HEK293T (cell line): ENCODE measurements around the gene ANO9.

Experiments
- BHLHE40 ChIP-seq: fragments of 450-650 bp; IDR thresholded peaks from 2 replicates; pipeline ENCODE4 v1.6.1; 2016; ENCODE audit warnings: mild to moderate bottlenecking, moderate library complexity, borderline replicate concordance
- CTBP1 ChIP-seq: fragments of 450-650 bp; IDR thresholded peaks from 2 replicates; pipeline ENCODE4 v1.6.1; 2016; ENCODE audit warnings: borderline replicate concordance
- FOXA1 ChIP-seq: fragments of 450-650 bp; IDR thresholded peaks from 2 replicates; pipeline ENCODE4 v1.6.1; 2016; ENCODE audit warnings: mild to moderate bottlenecking
- FOXK2 ChIP-seq: fragments of 450-650 bp; IDR thresholded peaks from 2 replicates; pipeline ENCODE4 v1.6.1; 2016; ENCODE audit warnings: mild to moderate bottlenecking
- FOXM1 ChIP-seq: fragments of 450-650 bp; IDR thresholded peaks from 2 replicates; pipeline ENCODE4 v1.6.1; 2017; ENCODE audit warnings: mild to moderate bottlenecking, borderline replicate concordance
- HDGF ChIP-seq: fragments of 450-650 bp; IDR thresholded peaks from 2 replicates; pipeline ENCODE4 v1.6.1; 2017; ENCODE audit warnings: antibody characterized with exemption, borderline replicate concordance
- L3MBTL2 ChIP-seq: fragments of 450-650 bp; conservative IDR thresholded peaks from 2 replicates; pipeline ENCODE4 v1.6.1; 2016; ENCODE audit warnings: mild to moderate bottlenecking
- LEF1 ChIP-seq: fragments of 450-650 bp; IDR thresholded peaks from 2 replicates; pipeline ENCODE4 v1.6.1; 2017; ENCODE audit warnings: mild to moderate bottlenecking, borderline replicate concordance
- NFRKB ChIP-seq: fragments of 450-650 bp; IDR thresholded peaks from 2 replicates; pipeline ENCODE4 v1.6.1; 2016; ENCODE audit warnings: mild to moderate bottlenecking, moderate library complexity
- SP1 ChIP-seq: fragments of 450-650 bp; IDR thresholded peaks from 2 replicates; pipeline ENCODE4 v1.6.1; 2017
- TARDBP ChIP-seq: fragments of 450-650 bp; IDR thresholded peaks from 2 replicates; pipeline ENCODE4 v1.6.1; 2016
- ZNF384 ChIP-seq: fragments of 450-650 bp; IDR thresholded peaks from 2 replicates; pipeline ENCODE4 v1.6.1; 2016

DNA sequence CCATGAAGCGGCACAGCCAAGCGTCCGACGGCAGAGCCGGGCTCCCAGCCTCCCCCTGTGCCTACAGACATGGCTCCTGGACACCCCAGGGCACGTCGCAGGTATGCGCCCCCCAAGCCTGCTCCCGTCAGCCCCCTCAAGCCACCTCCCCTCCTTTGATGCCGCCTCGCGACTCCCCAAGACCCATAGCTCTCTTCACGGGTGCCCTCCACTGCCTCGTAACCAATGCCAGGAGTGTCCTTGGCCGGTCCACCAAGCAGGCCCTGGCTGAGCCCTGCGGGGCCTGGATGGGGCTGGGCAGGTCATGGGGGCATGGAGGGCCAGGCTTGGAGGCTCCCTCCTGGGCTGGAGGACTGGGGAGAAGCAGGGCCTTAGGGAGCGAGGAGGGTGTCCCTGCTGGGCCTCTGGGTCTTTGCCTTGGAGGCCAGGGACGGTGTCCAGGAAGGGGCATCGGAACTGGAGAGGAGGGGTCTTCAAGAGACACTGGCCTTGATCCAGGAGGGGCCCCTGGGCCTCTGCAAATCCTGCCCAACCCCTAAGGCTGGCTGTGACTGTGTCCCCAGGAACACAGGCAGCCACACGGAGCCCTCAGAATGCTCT lies 9.2 kb downstream of the ANO9 start:
- TF ChIP-seq ZNF384 = no peak
- no peak for TF ChIP-seq HDGF
- no peak for TF ChIP-seq LEF1
- no peak for TF ChIP-seq SP1
- no peak for TF ChIP-seq FOXK2
- TF ChIP-seq L3MBTL2 = no peak
- TF ChIP-seq BHLHE40 = no peak
- TF ChIP-seq CTBP1 = no peak
- TF ChIP-seq TARDBP = no peak
- no peak for TF ChIP-seq NFRKB
- TF ChIP-seq FOXM1 = no peak
- no peak for TF ChIP-seq FOXA1
